ENCODE data around the gene DEFB119.
"Not testable (repeated sequence)": the region's sequence is repeated elsewhere in the genome, so short reads cannot be mapped to it uniquely, and the experiment has no call there.

Gene DEFB119

DNA sequence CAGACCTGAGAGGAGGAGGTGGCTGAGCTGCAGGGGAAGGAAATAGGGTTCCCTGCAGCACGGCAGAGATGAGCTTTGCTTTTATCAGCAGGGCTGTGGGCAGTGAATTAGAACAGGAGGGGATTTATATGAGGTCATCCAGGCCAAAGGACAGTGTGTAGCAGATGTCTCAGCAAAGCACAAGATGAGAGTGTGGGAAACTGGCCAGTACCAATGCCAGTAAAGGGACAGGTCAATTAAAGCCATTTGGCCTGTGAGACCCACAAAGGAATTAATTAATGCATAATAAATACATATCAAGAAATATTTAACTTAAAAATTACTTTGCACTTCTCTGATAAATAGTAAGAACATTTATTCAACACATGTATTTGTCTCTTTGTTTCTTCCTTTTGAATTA, at the start of gene DEFB119:
TSS of gene DEFB119 (minus strand) at position 101 of the 400 bp plus-strand sequence. CDS start 107 bp downstream, outside the sequence.
- DNase-seq (ENCODE audit: low read depth in 2 of 2), result no peak

DNA sequence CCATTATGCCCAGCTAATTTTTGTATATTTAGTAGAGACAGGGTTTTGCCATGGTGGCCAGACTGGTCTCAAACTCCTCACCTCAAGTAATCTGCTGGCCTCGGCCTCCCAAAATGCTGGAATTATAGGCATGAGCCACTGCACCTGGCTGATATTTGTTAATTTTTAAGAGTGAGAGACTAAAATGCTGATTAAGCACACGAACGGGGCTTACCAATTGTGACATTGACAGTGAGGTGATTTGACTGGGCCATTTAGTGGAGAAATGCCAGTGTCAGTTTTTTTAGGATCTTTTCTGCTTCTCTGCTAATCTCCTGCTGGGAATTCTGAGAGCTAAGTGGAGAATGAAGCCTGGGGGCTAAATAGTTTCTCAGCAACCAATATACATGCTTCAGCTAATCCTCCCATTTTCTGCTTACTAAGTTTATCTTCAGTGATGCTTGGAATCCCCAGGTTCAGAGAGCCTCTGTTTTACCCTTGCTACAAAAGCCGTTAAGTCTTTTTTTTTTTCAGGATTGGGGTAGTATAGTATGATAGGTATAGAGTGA, 40.3 kb upstream of the DEFB119 start:
- no peak for DNase-seq (ENCODE audit: low read depth in 2 of 2)

DNA sequence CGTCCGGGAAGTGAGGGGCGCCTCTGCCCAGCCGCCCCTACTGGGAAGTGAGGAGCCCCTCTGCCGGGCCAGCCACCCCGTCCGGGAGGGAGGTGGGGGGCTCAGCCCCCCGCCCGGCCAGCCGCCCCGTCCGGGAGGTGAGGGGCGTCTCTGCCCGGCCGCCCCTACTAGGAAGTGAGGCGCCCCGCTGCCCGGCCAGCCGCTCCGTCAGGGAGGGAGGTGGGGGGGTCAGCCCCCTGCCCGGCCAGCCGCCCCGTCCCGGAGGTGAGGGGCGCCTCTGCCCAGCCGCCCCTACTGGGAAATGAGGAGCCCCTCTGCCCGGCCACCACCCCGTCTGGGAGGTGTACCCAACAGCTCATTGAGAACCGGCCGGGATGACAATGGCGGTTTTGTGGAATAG, 37.2 kb upstream of the DEFB119 start:
- DNase-seq (ENCODE audit: low read depth in 2 of 2), result not testable (repeated sequence)

GRCh38 chr20:31426891-31427551, 36.6 kb upstream of the DEFB119 start:
- not testable (repeated sequence) for DNase-seq (ENCODE audit: low read depth in 2 of 2)

DNA sequence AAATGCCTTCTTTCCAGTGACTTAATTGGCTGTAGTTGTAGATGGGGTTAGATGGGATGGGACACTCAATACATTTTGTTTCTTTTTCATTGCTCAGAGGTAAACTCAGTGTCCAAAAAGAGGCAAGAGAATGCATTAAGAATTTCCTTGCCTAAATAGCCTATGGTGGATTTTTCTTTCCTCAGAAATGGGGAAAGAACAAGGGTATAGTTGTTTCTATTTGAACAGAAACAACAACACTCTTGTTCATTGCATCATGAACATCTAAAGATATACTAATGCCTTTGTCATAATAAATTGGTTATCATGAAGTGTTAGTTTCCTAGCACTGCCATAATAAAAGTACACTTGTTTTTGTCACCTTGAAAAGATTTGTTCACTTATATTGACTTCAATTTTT, 35.4 kb upstream of the DEFB119 start:
- DNase-seq (ENCODE audit: low read depth in 2 of 2), result no peak

GRCh38 chr20:31418307-31418706, 27.9 kb upstream of the DEFB119 start:
- no peak for DNase-seq (ENCODE audit: low read depth in 2 of 2)

DNA sequence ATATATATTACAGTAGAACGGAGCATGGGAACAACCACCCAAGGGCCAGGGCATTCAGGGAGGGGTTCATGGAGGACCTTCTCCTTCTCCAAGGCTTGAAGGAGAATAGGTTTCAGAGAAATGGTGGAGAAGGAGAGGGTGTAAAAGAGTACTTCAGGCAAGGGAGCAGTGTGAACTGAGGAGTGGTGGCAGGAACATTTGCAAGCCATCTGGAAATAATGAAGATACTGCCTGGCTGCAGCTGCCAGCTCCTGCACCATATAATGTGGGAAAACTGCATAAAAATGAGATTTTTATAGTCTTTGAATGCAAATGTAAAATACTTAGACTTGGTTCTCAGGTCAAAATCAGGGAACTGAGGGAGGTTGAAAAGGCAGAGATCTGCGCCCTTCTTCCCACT, 25.3 kb upstream of the DEFB119 start:
- DNase-seq (ENCODE audit: low read depth in 2 of 2), result no peak

DNA sequence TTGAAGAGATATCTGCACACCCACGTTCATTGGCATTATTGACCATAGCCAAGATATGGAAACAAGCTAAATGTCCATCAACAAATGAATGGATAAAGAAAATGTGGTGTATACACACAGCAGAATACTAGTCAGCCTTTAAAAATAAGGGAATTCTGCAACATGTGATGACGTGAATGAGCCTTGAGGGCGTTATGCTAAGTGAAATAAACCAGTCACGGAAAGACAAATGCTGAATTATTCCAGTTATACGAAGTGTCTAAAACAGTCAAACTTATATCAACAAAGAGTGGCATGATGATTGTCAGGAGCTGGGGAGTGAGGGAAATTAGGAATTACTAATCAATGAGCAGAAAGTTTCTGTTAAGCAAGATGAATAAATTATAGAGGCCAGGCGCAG, 24.0 kb upstream of the DEFB119 start:
- no peak for DNase-seq (ENCODE audit: low read depth in 2 of 2)

DNA sequence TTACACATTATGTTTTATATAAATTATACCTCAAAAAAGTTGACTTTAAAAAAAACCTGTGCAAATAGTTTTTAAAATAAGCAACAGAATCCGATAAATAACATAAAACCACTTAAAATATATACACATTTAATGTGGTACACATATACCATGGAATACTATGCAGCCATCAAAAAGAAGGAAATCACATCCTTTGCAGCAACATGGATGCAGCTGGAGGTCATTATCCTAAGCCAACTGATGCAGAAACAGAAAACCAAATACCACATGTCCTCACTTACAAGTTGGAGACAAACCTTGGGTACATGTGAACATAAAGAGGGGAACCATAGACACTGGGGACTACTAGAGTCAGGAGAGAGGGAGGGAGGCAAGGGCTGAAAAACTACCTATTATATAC, 19.6 kb upstream of the DEFB119 start:
- no peak for DNase-seq (ENCODE audit: low read depth in 2 of 2)

- no peak for DNase-seq (ENCODE audit: low read depth in 2 of 2)
Measured at GRCh38 chr20:31406115-31406514, 15.7 kb upstream of the DEFB119 start, which contains the start of gene DEFB121. TSS of gene DEFB121 (minus strand) at chr20:31406215. CDS start at chr20:31406152, 63 bp downstream.

GRCh38 chr20:31403886-31404285, 13.5 kb upstream of the DEFB119 start:
- DNase-seq (ENCODE audit: low read depth in 2 of 2), result no peak

DNA sequence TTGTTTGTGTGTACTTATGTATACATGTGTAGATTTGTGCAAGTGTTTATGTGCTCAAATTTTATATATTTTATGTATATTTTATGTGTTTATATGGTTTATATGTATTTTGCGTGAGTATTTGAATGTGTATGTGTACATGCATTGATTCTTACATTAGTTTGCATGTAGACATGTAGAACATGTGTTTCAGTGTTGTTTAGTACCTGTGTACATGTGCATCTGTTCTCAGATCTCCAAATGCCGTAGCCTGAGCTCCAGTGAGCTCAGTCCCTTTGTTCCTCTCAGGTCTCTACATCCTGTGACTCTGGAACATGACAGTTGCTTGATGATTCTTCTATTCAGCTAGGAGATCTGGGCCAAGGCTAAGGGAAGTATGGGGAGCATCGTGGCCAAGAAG, 4.5 kb upstream of the DEFB119 start:
- DNase-seq (ENCODE audit: low read depth in 2 of 2), result no peak

- DNase-seq (ENCODE audit: low read depth in 2 of 2), result no peak
Measured at GRCh38 chr20:31392836-31393235, 2.4 kb upstream of the DEFB119 start.

DNA sequence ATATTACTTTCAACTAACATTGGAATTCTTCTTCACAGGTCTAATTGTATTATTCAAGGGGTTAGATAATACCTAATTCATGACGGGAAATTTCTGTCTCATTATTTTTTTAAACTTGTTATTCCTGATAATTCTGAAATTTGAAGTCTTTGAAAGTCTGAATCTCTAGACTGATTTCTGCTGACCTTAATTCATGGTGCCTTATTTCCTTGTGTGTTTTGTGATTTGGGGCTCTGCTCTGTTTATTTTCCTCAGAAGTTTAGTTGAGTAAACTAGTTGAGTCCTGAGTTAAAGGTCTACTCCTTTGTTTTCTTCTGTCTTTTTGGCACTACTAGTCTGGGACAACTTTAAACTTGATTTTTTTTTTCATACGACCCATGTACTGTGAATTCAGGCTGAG, 16.0 kb downstream of the DEFB119 start:
- DNase-seq (ENCODE audit: low read depth in 2 of 2), result no peak

DNA sequence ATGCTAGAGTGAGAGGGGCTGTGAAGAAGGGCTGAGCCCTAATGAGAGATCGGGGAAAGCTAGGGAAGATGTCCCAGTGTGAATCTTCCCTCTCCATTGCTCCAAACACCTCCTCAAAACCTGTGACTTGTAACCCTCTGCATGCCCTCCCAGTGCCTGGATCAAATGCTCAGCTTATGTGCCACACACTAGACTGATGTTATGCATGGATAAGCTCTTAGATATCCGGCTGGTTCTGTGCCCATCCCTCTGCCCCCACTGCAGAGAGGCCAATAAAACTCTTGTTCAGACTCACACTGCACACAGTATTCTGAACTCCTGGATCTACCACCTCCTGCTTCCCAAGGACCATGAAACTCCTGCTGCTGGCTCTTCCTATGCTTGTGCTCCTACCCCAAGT, 22.1 kb downstream of the DEFB119 start, which contains the start of gene DEFB118:
TSS of gene DEFB118 (plus strand) at position 301 of the 400 bp plus-strand sequence. CDS start at position 351, 50 bp downstream.
- DNase-seq (ENCODE audit: low read depth in 2 of 2), result no peak

GRCh38 chr20:31364272-31364671, 26.1 kb downstream of the DEFB119 start:
- DNase-seq (ENCODE audit: low read depth in 2 of 2), result not testable (repeated sequence)

- DNase-seq (ENCODE audit: low read depth in 2 of 2), result no peak
Measured at GRCh38 chr20:31363295-31363694, 27.1 kb downstream of the DEFB119 start.

DNA sequence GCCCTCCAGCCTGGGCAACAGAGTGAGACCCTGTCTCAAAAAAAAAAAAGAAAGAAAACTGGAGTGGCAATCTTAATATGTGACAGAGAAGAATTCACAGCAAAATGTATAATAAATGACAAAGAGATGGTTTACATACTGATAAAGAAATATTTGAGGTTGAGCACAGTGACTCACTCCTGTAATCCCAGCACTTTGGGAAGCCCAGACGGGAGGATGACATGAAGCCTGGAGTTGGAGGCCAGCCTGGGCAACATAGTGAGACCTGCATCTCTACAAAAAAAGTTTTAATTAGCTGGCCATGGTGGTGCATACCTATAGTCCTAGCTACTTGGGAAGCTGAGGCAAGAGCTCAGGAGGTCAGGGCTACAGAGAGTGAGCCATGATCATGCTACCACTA, 34.4 kb downstream of the DEFB119 start:
- DNase-seq (ENCODE audit: low read depth in 2 of 2), result no peak

DNA sequence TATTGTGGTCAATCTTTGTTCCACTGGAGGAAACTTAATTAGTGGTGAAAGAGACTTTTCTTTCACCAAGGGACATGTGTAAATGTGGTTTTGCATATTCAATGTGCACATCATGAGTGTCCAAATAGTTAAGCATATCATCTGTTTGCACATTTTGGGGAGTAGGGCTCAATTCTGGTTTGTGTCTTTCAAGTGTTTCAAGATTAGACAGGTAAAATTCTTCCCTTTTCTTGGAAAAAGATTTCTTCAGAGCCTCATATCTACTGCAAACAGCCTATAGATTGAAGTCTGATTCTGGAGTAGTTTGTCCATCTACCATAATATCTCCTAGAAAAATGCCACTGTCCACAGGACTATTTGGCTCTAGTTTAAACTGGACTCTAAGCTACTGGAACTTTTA, 48.9 kb downstream of the DEFB119 start:
- no peak for DNase-seq (ENCODE audit: low read depth in 2 of 2)

GRCh38 chr20:31330893-31331292, 59.5 kb downstream of the DEFB119 start:
- DNase-seq (ENCODE audit: low read depth in 2 of 2), result no peak
